ENCODE data around the gene MAU2. TPM values are rescaled to one million over a fixed set of nuclear protein-coding genes. Genes with fewer than 3 reads are reported as not detected.

MAU2 gene
- total and polyA plus RNA-seq, 5 donors from 2014 or later: 16.5 to 146 (median 20.3) TPM

- Histone ChIP-seq H3K27ac (ENCODE audit: insufficient read depth, low read length, poor library complexity, severe bottlenecking) (no peak overlapping the region), H3K27me3 (ENCODE audit: control insufficient read depth, insufficient read depth, low read length) (no peaks in the 10 kb centered on the region), H3K4me1 (ENCODE audit: control insufficient read depth, insufficient read depth, low read length, poor library complexity, severe bottlenecking) (no peaks in the 10 kb centered on the region), H3K4me3 (ENCODE audit: low read depth, low read length) (no peak overlapping the region), H3K9me3 (ENCODE audit: control insufficient read depth in 2 of 2, low read length in 2 of 2) (no peaks in the 10 kb centered on the region), H3K36me3 (ENCODE audit: control insufficient read depth, insufficient read depth, low read length) (peaks cover 50% of the 10 kb centered on the region)
- Mint-ChIP-seq H3K27me3 (no peaks in the 10 kb centered on the region), H3K27ac (no peak overlapping the region), H3K9me3 (no peaks in the 10 kb centered on the region), H3K4me3 (no peak overlapping the region), H3K4me1 (peaks cover 0 to 2% (median 0%) of the 10 kb centered on the region in 4 donors), H3K36me3 (peaks cover 19% of the 10 kb centered on the region)
- no peak for ATAC-seq (ENCODE audit: low read depth in 2 of 2)
- DNase-seq: no peak
Observed at GRCh38 chr19:19300613-19301012, 20.0 kb upstream of the MAU2 start.

- Histone ChIP-seq H3K27ac (ENCODE audit: insufficient read depth, low read length, poor library complexity, severe bottlenecking) (no peak overlapping the region), H3K4me1 (ENCODE audit: control insufficient read depth, insufficient read depth, low read length, poor library complexity, severe bottlenecking) (no peaks in the 10 kb centered on the region), H3K36me3 (ENCODE audit: control insufficient read depth, insufficient read depth, low read length) (peaks cover 73% of the 10 kb centered on the region), H3K4me3 (ENCODE audit: low read depth, low read length) (no peak overlapping the region), H3K27me3 (ENCODE audit: control insufficient read depth, insufficient read depth, low read length) (no peaks in the 10 kb centered on the region), H3K9me3 (ENCODE audit: control insufficient read depth in 2 of 2, low read length in 2 of 2) (no peaks in the 10 kb centered on the region)
- H3K36me3 Mint-ChIP-seq: peaks cover 14% of the 10 kb centered on the region
- DNase-seq: no peak
- ATAC-seq (ENCODE audit: low read depth in 2 of 2): no peak
- peaks cover 0 to 2% (median 0%) of the 10 kb centered on the region in 4 donors for H3K4me1 Mint-ChIP-seq
- H3K27ac Mint-ChIP-seq: peak overlapping the region in 1 of 3 donors; percentile 48
- H3K27me3 Mint-ChIP-seq: no peaks in the 10 kb centered on the region
- no peak overlapping the region for H3K4me3 Mint-ChIP-seq
- H3K9me3 Mint-ChIP-seq: no peaks in the 10 kb centered on the region
Observed at GRCh38 chr19:19303411-19303810, 17.2 kb upstream of the MAU2 start.

- H3K4me3 Mint-ChIP-seq: peak overlapping the region in 1 of 4 donors; percentile 23
- peaks cover 0 to 2% (median 0%) of the 10 kb centered on the region in 4 donors for H3K4me1 Mint-ChIP-seq
- Histone ChIP-seq H3K9me3 (ENCODE audit: control insufficient read depth in 2 of 2, low read length in 2 of 2) (no peaks in the 10 kb centered on the region), H3K27me3 (ENCODE audit: control insufficient read depth, insufficient read depth, low read length) (no peaks in the 10 kb centered on the region), H3K4me3 (ENCODE audit: low read depth, low read length) (no peak overlapping the region), H3K36me3 (ENCODE audit: control insufficient read depth, insufficient read depth, low read length) (peaks cover 80% of the 10 kb centered on the region), H3K4me1 (ENCODE audit: control insufficient read depth, insufficient read depth, low read length, poor library complexity, severe bottlenecking) (no peaks in the 10 kb centered on the region), H3K27ac (ENCODE audit: insufficient read depth, low read length, poor library complexity, severe bottlenecking) (no peak overlapping the region)
- peaks cover 12% of the 10 kb centered on the region for H3K36me3 Mint-ChIP-seq
- DNase-seq (no peak), ATAC-seq (ENCODE audit: low read depth in 2 of 2) (no peak)
- no peaks in the 10 kb centered on the region for H3K27me3 Mint-ChIP-seq
- H3K27ac Mint-ChIP-seq: no peak overlapping the region
- peaks cover 0 to 1% (median 0%) of the 10 kb centered on the region in 7 donors for H3K9me3 Mint-ChIP-seq
Observed at GRCh38 chr19:19304186-19304965, 16.3 kb upstream of the MAU2 start.

GRCh38 chr19:19305066-19305465 lies 15.6 kb upstream of the MAU2 start:
- Mint-ChIP-seq H3K4me1 (peaks cover 0 to 2% (median 0%) of the 10 kb centered on the region in 4 donors), H3K27me3 (no peaks in the 10 kb centered on the region), H3K36me3 (peaks cover 12% of the 10 kb centered on the region), H3K27ac (no peak overlapping the region), H3K9me3 (peaks cover 0 to 1% (median 0%) of the 10 kb centered on the region in 7 donors), H3K4me3 (no peak overlapping the region)
- H3K27ac ChIP-seq (ENCODE audit: insufficient read depth, low read length, poor library complexity, severe bottlenecking): no peak overlapping the region
- no peak for DNase-seq
- H3K4me1 ChIP-seq (ENCODE audit: control insufficient read depth, insufficient read depth, low read length, poor library complexity, severe bottlenecking): no peaks in the 10 kb centered on the region
- H3K9me3 ChIP-seq (ENCODE audit: control insufficient read depth in 2 of 2, low read length in 2 of 2): no peaks in the 10 kb centered on the region
- no peak for ATAC-seq (ENCODE audit: low read depth in 2 of 2)
- H3K36me3 ChIP-seq (ENCODE audit: control insufficient read depth, insufficient read depth, low read length): peaks cover 83% of the 10 kb centered on the region
- H3K4me3 ChIP-seq (ENCODE audit: low read depth, low read length): no peak overlapping the region
- no peaks in the 10 kb centered on the region for H3K27me3 ChIP-seq (ENCODE audit: control insufficient read depth, insufficient read depth, low read length)

- H3K4me1 Mint-ChIP-seq: peaks cover 0 to 2% (median 0%) of the 10 kb centered on the region in 4 donors
- H3K36me3 Mint-ChIP-seq: peaks cover 17% of the 10 kb centered on the region
- ATAC-seq (ENCODE audit: low read depth in 2 of 2) (no peak), DNase-seq (no peak)
- H3K4me3 Mint-ChIP-seq: no peak overlapping the region
- no peak overlapping the region for H3K27ac Mint-ChIP-seq
- H3K27me3 Mint-ChIP-seq: no peaks in the 10 kb centered on the region
- Histone ChIP-seq H3K36me3 (ENCODE audit: control insufficient read depth, insufficient read depth, low read length) (peaks cover 87% of the 10 kb centered on the region), H3K27ac (ENCODE audit: insufficient read depth, low read length, poor library complexity, severe bottlenecking) (no peak overlapping the region), H3K27me3 (ENCODE audit: control insufficient read depth, insufficient read depth, low read length) (no peaks in the 10 kb centered on the region), H3K4me1 (ENCODE audit: control insufficient read depth, insufficient read depth, low read length, poor library complexity, severe bottlenecking) (no peaks in the 10 kb centered on the region), H3K4me3 (ENCODE audit: low read depth, low read length) (no peak overlapping the region), H3K9me3 (ENCODE audit: control insufficient read depth in 2 of 2, low read length in 2 of 2) (no peaks in the 10 kb centered on the region)
- H3K9me3 Mint-ChIP-seq: peaks cover 0 to 1% (median 0%) of the 10 kb centered on the region in 7 donors
Observed at GRCh38 chr19:19305696-19306095, 14.9 kb upstream of the MAU2 start.

- DNase-seq (no peak), ATAC-seq (ENCODE audit: low read depth in 2 of 2) (no peak)
- Histone ChIP-seq H3K4me1 (ENCODE audit: control insufficient read depth, insufficient read depth, low read length, poor library complexity, severe bottlenecking) (no peaks in the 10 kb centered on the region), H3K36me3 (ENCODE audit: control insufficient read depth, insufficient read depth, low read length) (peaks cover 87% of the 10 kb centered on the region), H3K9me3 (ENCODE audit: control insufficient read depth in 2 of 2, low read length in 2 of 2) (no peaks in the 10 kb centered on the region), H3K4me3 (ENCODE audit: low read depth, low read length) (no peak overlapping the region), H3K27ac (ENCODE audit: insufficient read depth, low read length, poor library complexity, severe bottlenecking) (no peak overlapping the region), H3K27me3 (ENCODE audit: control insufficient read depth, insufficient read depth, low read length) (no peaks in the 10 kb centered on the region)
- H3K27ac Mint-ChIP-seq: no peak overlapping the region
- peaks cover 18% of the 10 kb centered on the region for H3K36me3 Mint-ChIP-seq
- H3K9me3 Mint-ChIP-seq: peaks cover 0 to 1% (median 0%) of the 10 kb centered on the region in 7 donors
- H3K4me3 Mint-ChIP-seq: no peak overlapping the region
- peaks cover 0 to 2% (median 0%) of the 10 kb centered on the region in 4 donors for H3K4me1 Mint-ChIP-seq
- H3K27me3 Mint-ChIP-seq: no peaks in the 10 kb centered on the region
Observed at GRCh38 chr19:19306191-19306590, 14.4 kb upstream of the MAU2 start.

GRCh38 chr19:19308373-19308772 lies 12.3 kb upstream of the MAU2 start:
- Histone ChIP-seq H3K9me3 (ENCODE audit: control insufficient read depth in 2 of 2, low read length in 2 of 2) (no peaks in the 10 kb centered on the region), H3K4me3 (ENCODE audit: low read depth, low read length) (no peak overlapping the region), H3K36me3 (ENCODE audit: control insufficient read depth, insufficient read depth, low read length) (peaks cover 80% of the 10 kb centered on the region), H3K27ac (ENCODE audit: insufficient read depth, low read length, poor library complexity, severe bottlenecking) (no peak overlapping the region), H3K4me1 (ENCODE audit: control insufficient read depth, insufficient read depth, low read length, poor library complexity, severe bottlenecking) (no peaks in the 10 kb centered on the region), H3K27me3 (ENCODE audit: control insufficient read depth, insufficient read depth, low read length) (no peaks in the 10 kb centered on the region)
- H3K4me1 Mint-ChIP-seq: peaks cover 0 to 6% (median 2%) of the 10 kb centered on the region in 4 donors
- peaks cover 19% of the 10 kb centered on the region for H3K36me3 Mint-ChIP-seq
- no peak for DNase-seq
- H3K4me3 Mint-ChIP-seq: no peak overlapping the region
- no peaks in the 10 kb centered on the region for H3K27me3 Mint-ChIP-seq
- no peak for ATAC-seq (ENCODE audit: low read depth in 2 of 2)
- H3K27ac Mint-ChIP-seq: no peak overlapping the region
- H3K9me3 Mint-ChIP-seq: peaks cover 0 to 1% (median 0%) of the 10 kb centered on the region in 7 donors

GRCh38 chr19:19315444-19315843 lies 5.2 kb upstream of the MAU2 start:
- Histone ChIP-seq H3K27me3 (ENCODE audit: control insufficient read depth, insufficient read depth, low read length) (no peaks in the 10 kb centered on the region), H3K27ac (ENCODE audit: insufficient read depth, low read length, poor library complexity, severe bottlenecking) (no peak overlapping the region), H3K4me1 (ENCODE audit: control insufficient read depth, insufficient read depth, low read length, poor library complexity, severe bottlenecking) (peaks cover 13% of the 10 kb centered on the region), H3K9me3 (ENCODE audit: control insufficient read depth in 2 of 2, low read length in 2 of 2) (no peaks in the 10 kb centered on the region), H3K36me3 (ENCODE audit: control insufficient read depth, insufficient read depth, low read length) (peaks cover 49% of the 10 kb centered on the region), H3K4me3 (ENCODE audit: low read depth, low read length) (no peak overlapping the region)
- no peaks in the 10 kb centered on the region for H3K9me3 Mint-ChIP-seq
- DNase-seq (no peak), ATAC-seq (ENCODE audit: low read depth in 2 of 2) (no peak)
- peak overlapping the region in 1 of 4 donors; percentile 5 for H3K4me3 Mint-ChIP-seq
- H3K36me3 Mint-ChIP-seq: peaks cover 33% of the 10 kb centered on the region
- H3K4me1 Mint-ChIP-seq: peaks cover 4 to 38% (median 16%) of the 10 kb centered on the region in 4 donors
- no peaks in the 10 kb centered on the region for H3K27me3 Mint-ChIP-seq
- H3K27ac Mint-ChIP-seq: peak overlapping the region in 1 of 3 donors; percentile 58

Measured in CD4-positive, CD25-positive, alpha-beta regulatory T cell (primary cell).